H9 (cell line): ENCODE data around the gene APOBR. TPM values are rescaled to one million over a fixed set of nuclear protein-coding genes. Genes with fewer than 3 reads are reported as not detected.

Experiments
- DNase-seq: peaks from one replicate; pipeline ENCODE4 v3.0.0-alpha.2; 2017
- H2AFZ ChIP-seq: one replicate; pipeline ENCODE4 v1.6.1; 2013; ENCODE audit warnings: mild to moderate bottlenecking, low read length, control low read depth, moderate library complexity
- H2AK5ac ChIP-seq: 2 replicates; pipeline ENCODE4 v1.6.1; 2013; ENCODE audit warnings: low read length, control low read depth, mixed read lengths; ENCODE audit not compliant: insufficient read length
- H2BK120ac ChIP-seq: one replicate; pipeline ENCODE4 v1.6.1; 2013; ENCODE audit warnings: low read depth, mild to moderate bottlenecking, low read length, control low read depth, inconsistent platforms; ENCODE audit not compliant: poor library complexity, severe bottlenecking
- H2BK12ac ChIP-seq: 2 replicates; pipeline ENCODE4 v1.6.1; 2013; ENCODE audit warnings: low read length, control low read depth, mixed read lengths, low read depth; ENCODE audit not compliant: insufficient read length
- H2BK15ac ChIP-seq: 2 replicates; pipeline ENCODE4 v1.6.1; 2013; ENCODE audit warnings: low read depth, low read length, control low read depth
- H2BK20ac ChIP-seq: one replicate; pipeline ENCODE4 v1.6.1; 2013; ENCODE audit warnings: low read depth, mild to moderate bottlenecking, low read length, control low read depth, inconsistent platforms; ENCODE audit not compliant: poor library complexity, severe bottlenecking
- H2BK5ac ChIP-seq: 2 replicates; pipeline ENCODE4 v1.6.1; 2013; ENCODE audit warnings: low read length, control low read depth, mixed read lengths; ENCODE audit not compliant: insufficient read length
- H3K14ac ChIP-seq: 2 replicates; pipeline ENCODE4 v1.6.1; 2013; ENCODE audit warnings: low read length, control low read depth; ENCODE audit not compliant: insufficient read depth
- H3K18ac ChIP-seq: 2 replicates; pipeline ENCODE4 v1.6.1; 2013; ENCODE audit warnings: low read depth, mild to moderate bottlenecking, mixed read lengths, low read length, control low read depth; ENCODE audit not compliant: insufficient read length
- H3K23ac ChIP-seq: 2 replicates; pipeline ENCODE4 v1.6.1; 2013; ENCODE audit warnings: low read length, control low read depth, mixed read lengths, low read depth; ENCODE audit not compliant: insufficient read length
- H3K23me2 ChIP-seq: 2 replicates; pipeline ENCODE4 v1.6.1; 2013; ENCODE audit warnings: low read depth, mild to moderate bottlenecking, mixed read lengths, low read length, control low read depth; ENCODE audit not compliant: insufficient read length, poor library complexity, severe bottlenecking
- H3K27ac ChIP-seq: 2 replicates; pipeline ENCODE4 v1.5.1; 2013; ENCODE audit warnings: low read length, control low read depth, mixed read lengths, low read depth; ENCODE audit not compliant: insufficient read length
- H3K27me3 ChIP-seq: 2 replicates; pipeline ENCODE4 v1.6.1; 2013; ENCODE audit warnings: low read length, control low read depth, inconsistent platforms; ENCODE audit not compliant: insufficient read depth
- H3K4ac ChIP-seq: 2 replicates; pipeline ENCODE4 v1.6.1; 2013; ENCODE audit warnings: low read depth, mild to moderate bottlenecking, control low read depth, inconsistent platforms, low read length, moderate library complexity
- H3K4me1 ChIP-seq: 2 replicates; pipeline ENCODE4 v1.6.1; 2013; ENCODE audit warnings: low read length, control low read depth, inconsistent platforms; ENCODE audit not compliant: insufficient read depth
- H3K4me2 ChIP-seq: 2 replicates; pipeline ENCODE4 v1.6.1; 2013; ENCODE audit warnings: low read length, control low read depth, mixed read lengths; ENCODE audit not compliant: insufficient read length, insufficient read depth
- H3K56ac ChIP-seq: 2 replicates; pipeline ENCODE4 v1.6.1; 2013; ENCODE audit warnings: low read depth, mild to moderate bottlenecking, mixed read lengths, low read length, control low read depth; ENCODE audit not compliant: insufficient read length
- H3K79me1 ChIP-seq: 2 replicates; pipeline ENCODE4 v1.6.1; 2013; ENCODE audit warnings: low read depth, mild to moderate bottlenecking, moderate library complexity, low read length, control low read depth, inconsistent platforms; ENCODE audit not compliant: insufficient read depth, poor library complexity, severe bottlenecking
- H3K79me2 ChIP-seq: 2 replicates; pipeline ENCODE4 v1.6.1; 2013; ENCODE audit warnings: low read length, control low read depth, inconsistent platforms; ENCODE audit not compliant: insufficient read depth
- H3K9ac ChIP-seq: 2 replicates; pipeline ENCODE4 v1.6.1; 2013; ENCODE audit warnings: low read length, control low read depth, mixed read lengths; ENCODE audit not compliant: insufficient read length; ENCODE audit errors: extremely low read depth
- H3K9me3 ChIP-seq: one replicate; pipeline ENCODE4 v1.6.1; 2013; ENCODE audit warnings: low read depth, low read length, inconsistent platforms; ENCODE audit not compliant: control insufficient read depth
- H3T11ph ChIP-seq: one replicate; pipeline ENCODE4 v1.6.1; 2013; ENCODE audit warnings: mild to moderate bottlenecking, low read length, control low read depth, inconsistent platforms
- H4K20me1 ChIP-seq: one replicate; pipeline ENCODE4 v1.6.1; 2013; ENCODE audit not compliant: control insufficient read depth, insufficient read length, insufficient read depth
- H4K5ac ChIP-seq: 2 replicates; pipeline ENCODE4 v1.6.1; 2013; ENCODE audit warnings: low read depth, mild to moderate bottlenecking, mixed read lengths, low read length, control low read depth; ENCODE audit not compliant: insufficient read length
- H4K8ac ChIP-seq: replicated peaks from 2 replicates; pipeline ENCODE4 v1.6.1; 2013; ENCODE audit warnings: low read length, control low read depth, mixed read lengths, low read depth; ENCODE audit not compliant: insufficient read length
- H4K91ac ChIP-seq: 2 replicates; pipeline ENCODE4 v1.6.1; 2013; ENCODE audit warnings: low read depth, mild to moderate bottlenecking, moderate library complexity, mixed read lengths, low read length, control low read depth; ENCODE audit not compliant: insufficient read length
- H3K27ac Mint-ChIP-seq, 3 experiments: 2 replicates in 2 of 3; 3 replicates in 1 of 3; pipeline ENCODE4 v1.8.0; 2020 to 2021; ENCODE audit warnings: mixed read lengths in 3 of 3, mild to moderate bottlenecking in 1 of 3, moderate library complexity in 1 of 3
- H3K27me3 Mint-ChIP-seq: 2 replicates; pipeline ENCODE4 v1.8.0; 2021; ENCODE audit warnings: low read depth, mild to moderate bottlenecking, moderate library complexity, mixed read lengths
- H3K36me3 Mint-ChIP-seq, 3 experiments: 2 replicates in 2 of 3; 3 replicates in 1 of 3; pipeline ENCODE4 v1.8.0; 2020 to 2021; ENCODE audit warnings: low read depth in 3 of 3, mixed read lengths in 3 of 3; ENCODE audit not compliant: insufficient read depth in 1 of 3
- H3K4me1 Mint-ChIP-seq, 2 experiments: 2 replicates each; pipeline ENCODE4 v1.8.0; 2020; ENCODE audit warnings: mixed read lengths in 2 of 2
- H3K4me3 Mint-ChIP-seq, 2 experiments: 2 replicates in 1 of 2; 3 replicates in 1 of 2; pipeline ENCODE4 v1.8.0; 2020 to 2021; ENCODE audit warnings: mild to moderate bottlenecking in 2 of 2, mixed read lengths in 2 of 2, moderate library complexity in 1 of 2
- H3K9me3 Mint-ChIP-seq, 2 experiments: 2 replicates in 1 of 2; 3 replicates in 1 of 2; pipeline ENCODE4 v1.8.0; 2020; ENCODE audit warnings: mild to moderate bottlenecking in 2 of 2, mixed read lengths in 2 of 2, moderate library complexity in 1 of 2
- WGBS: extraction: QIAGEN DNeasy Blood & Tissue Kit; methylation state at CpG from one replicate; pipeline ENCODE4 v1.1.7; 2013; ENCODE audit warnings: missing lambda C conversion rate, low lambda C conversion rate, mixed read lengths; ENCODE audit not compliant: insufficient read length; ENCODE audit errors: extremely low coverage; 5-methylcytosine and 5-hydroxymethylcytosine counted together
- total RNA-seq: library from RNA; stranded (reverse); gene quantifications from 2 replicates; pipeline ENCODE4 v1.2.1, GENCODE V29; 2021
- TF ChIP-seq, protein P1 (sequence below): fragments of 200-600 bp; sonication (generic); conservative IDR thresholded peaks from 3 replicates; pipeline ENCODE4 v1.8.0; 2021; ENCODE audit warnings: antibody characterized with exemption, mild to moderate bottlenecking

APOBR gene
- total RNA-seq, 1 experiment from 2014 or later = not detected

DNA sequence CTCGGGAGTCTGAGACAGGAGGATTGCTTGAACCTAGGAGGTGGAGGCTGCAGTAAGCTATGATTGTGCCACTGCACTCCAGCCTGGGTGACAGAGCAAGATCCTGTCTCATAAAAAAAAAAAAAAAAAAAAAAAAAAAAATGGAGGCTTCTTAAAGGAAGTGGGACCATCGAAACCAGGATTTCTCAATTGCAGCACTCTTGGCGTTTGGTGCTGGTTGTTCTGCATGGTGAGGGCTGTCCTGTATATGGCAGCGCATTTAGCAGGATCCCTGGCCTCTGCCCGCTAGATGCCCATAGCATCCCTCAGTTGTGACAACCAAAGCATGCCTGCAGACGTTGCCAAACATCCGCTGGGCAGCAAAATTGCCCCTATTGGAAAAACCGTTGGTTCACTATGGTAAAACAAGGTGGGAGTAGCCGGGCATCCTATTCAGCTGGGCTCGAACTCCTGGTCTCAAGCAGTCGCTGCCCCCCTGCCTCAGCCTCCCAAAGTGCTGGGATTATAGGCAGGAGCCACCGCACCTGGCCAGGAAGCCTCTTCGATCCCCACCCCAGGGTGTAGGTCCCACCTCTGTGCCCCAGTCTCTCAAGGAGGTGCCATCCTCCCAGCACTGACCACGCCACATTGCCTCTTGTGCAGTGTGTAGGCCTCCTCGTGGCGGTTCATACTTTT is 15.8 kb upstream of the APOBR start:
- Histone ChIP-seq H3K18ac (no peak overlapping the region), H2BK15ac (no peak overlapping the region), H3K9me3 (no peaks in the 10 kb centered on the region), H2AK5ac (no peak overlapping the region), H3K23ac (no peak overlapping the region), H3K4me1 (no peaks in the 10 kb centered on the region), H3K14ac (no peak overlapping the region), H3K23me2 (no peaks in the 10 kb centered on the region), H3K79me1 (no peaks in the 10 kb centered on the region), H2BK12ac (no peak overlapping the region), H3K79me2 (no peaks in the 10 kb centered on the region), H2BK5ac (no peak overlapping the region), H2BK120ac (no peak overlapping the region), H3K27ac (no peak overlapping the region), H3K4me2 (no peak overlapping the region), H3T11ph (no peak overlapping the region), H2AFZ (no peak overlapping the region), H3K56ac (no peak overlapping the region), H4K20me1 (no peaks in the 10 kb centered on the region), H3K4ac (no peak overlapping the region), H4K91ac (no peak overlapping the region), H2BK20ac (no peak overlapping the region), H4K5ac (no peak overlapping the region), H3K9ac (no peak overlapping the region), H4K8ac (no peak overlapping the region), H3K27me3 (no peaks in the 10 kb centered on the region)
- TF ChIP-seq, protein P1, sequence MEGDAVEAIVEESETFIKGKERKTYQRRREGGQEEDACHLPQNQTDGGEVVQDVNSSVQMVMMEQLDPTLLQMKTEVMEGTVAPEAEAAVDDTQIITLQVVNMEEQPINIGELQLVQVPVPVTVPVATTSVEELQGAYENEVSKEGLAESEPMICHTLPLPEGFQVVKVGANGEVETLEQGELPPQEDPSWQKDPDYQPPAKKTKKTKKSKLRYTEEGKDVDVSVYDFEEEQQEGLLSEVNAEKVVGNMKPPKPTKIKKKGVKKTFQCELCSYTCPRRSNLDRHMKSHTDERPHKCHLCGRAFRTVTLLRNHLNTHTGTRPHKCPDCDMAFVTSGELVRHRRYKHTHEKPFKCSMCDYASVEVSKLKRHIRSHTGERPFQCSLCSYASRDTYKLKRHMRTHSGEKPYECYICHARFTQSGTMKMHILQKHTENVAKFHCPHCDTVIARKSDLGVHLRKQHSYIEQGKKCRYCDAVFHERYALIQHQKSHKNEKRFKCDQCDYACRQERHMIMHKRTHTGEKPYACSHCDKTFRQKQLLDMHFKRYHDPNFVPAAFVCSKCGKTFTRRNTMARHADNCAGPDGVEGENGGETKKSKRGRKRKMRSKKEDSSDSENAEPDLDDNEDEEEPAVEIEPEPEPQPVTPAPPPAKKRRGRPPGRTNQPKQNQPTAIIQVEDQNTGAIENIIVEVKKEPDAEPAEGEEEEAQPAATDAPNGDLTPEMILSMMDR = no peak
- WGBS = no CpG with 5 or more reads among the region's 16 CpGs
- DNase-seq = no peak
- Mint-ChIP-seq H3K9me3 (no peaks in the 10 kb centered on the region), H3K27ac (no peak overlapping the region), H3K36me3 (peaks cover 2 to 22% (median 15%) of the 10 kb centered on the region in 3 experiments; a peak in 6 of 7 replicates), H3K4me3 (no peak overlapping the region), H3K4me1 (no peaks in the 10 kb centered on the region), H3K27me3 (no peaks in the 10 kb centered on the region)
